ENCODE results near the gene HAT1.

HAT1 gene

DNA sequence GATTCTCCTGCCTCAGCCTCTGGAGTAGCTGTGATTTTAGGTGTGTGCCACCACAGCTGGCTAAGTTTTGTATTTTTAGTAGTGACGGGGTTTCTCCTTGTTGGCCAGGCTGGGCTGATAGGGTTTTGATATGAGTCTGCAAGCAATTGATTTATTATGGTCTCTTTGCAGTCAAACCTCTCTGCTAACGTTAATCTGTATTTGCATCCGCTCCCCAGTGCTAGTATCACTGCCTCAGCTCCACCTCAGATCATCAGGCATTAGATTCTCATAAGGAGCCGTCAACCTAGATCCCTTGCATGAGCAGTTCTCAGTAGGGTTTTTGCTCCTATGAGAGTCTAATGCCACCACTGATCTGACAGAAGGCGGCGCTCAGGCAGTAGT, 19.0 kb downstream of the HAT1 start:
- TF ChIP-seq, protein P1, sequence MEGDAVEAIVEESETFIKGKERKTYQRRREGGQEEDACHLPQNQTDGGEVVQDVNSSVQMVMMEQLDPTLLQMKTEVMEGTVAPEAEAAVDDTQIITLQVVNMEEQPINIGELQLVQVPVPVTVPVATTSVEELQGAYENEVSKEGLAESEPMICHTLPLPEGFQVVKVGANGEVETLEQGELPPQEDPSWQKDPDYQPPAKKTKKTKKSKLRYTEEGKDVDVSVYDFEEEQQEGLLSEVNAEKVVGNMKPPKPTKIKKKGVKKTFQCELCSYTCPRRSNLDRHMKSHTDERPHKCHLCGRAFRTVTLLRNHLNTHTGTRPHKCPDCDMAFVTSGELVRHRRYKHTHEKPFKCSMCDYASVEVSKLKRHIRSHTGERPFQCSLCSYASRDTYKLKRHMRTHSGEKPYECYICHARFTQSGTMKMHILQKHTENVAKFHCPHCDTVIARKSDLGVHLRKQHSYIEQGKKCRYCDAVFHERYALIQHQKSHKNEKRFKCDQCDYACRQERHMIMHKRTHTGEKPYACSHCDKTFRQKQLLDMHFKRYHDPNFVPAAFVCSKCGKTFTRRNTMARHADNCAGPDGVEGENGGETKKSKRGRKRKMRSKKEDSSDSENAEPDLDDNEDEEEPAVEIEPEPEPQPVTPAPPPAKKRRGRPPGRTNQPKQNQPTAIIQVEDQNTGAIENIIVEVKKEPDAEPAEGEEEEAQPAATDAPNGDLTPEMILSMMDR (IDR thresholded peaks at IDR 0.05; ENCODE audit: insufficient read depth, low read length, poor library complexity, severe bottlenecking), result no peak
- Histone ChIP-seq H3K36me3 (ENCODE audit: control insufficient read depth, insufficient read depth, low read length) (peaks cover 3% of the 10 kb centered on the region), H3K4me3 (replicated peaks; ENCODE audit: low read depth, low read length) (no peak overlapping the region)

GRCh38 chr2:171943869-171944268, 21.6 kb downstream of the HAT1 start:
- no peaks in the 10 kb centered on the region for H3K27me3 ChIP-seq (replicated peaks; ENCODE audit: control insufficient read depth, insufficient read depth, low read length)
- H3K4me3 ChIP-seq (replicated peaks; ENCODE audit: low read depth, low read length), result no peak overlapping the region
- H3K36me3 ChIP-seq (ENCODE audit: control insufficient read depth, insufficient read depth, low read length), result peaks cover 2% of the 10 kb centered on the region
- DNase-seq (ENCODE audit: extremely low read depth, insufficient read length), result no peak
- TF ChIP-seq, protein P1 (IDR thresholded peaks at IDR 0.05; ENCODE audit: insufficient read depth, low read length, poor library complexity, severe bottlenecking), result no peak

More for the DNA sequence above, 19.0 kb downstream of the HAT1 start:
- no peak for DNase-seq (ENCODE audit: extremely low read depth, insufficient read length)
- H3K27me3 ChIP-seq (replicated peaks; ENCODE audit: control insufficient read depth, insufficient read depth, low read length), result no peaks in the 10 kb centered on the region

- Histone ChIP-seq H3K4me3 (replicated peaks; ENCODE audit: low read depth, low read length) (no peak overlapping the region), H3K27me3 (replicated peaks; ENCODE audit: control insufficient read depth, insufficient read depth, low read length) (no peaks in the 10 kb centered on the region), H3K36me3 (ENCODE audit: control insufficient read depth, insufficient read depth, low read length) (peaks cover 2% of the 10 kb centered on the region; the same call in 1 of the 2 replicates)
- DNase-seq (ENCODE audit: extremely low read depth, insufficient read length), result no peak
- TF ChIP-seq, protein P1 (IDR thresholded peaks at IDR 0.05; ENCODE audit: insufficient read depth, low read length, poor library complexity, severe bottlenecking), result no peak
Measured at GRCh38 chr2:171952276-171952675, 30.0 kb downstream of the HAT1 start.

DNA sequence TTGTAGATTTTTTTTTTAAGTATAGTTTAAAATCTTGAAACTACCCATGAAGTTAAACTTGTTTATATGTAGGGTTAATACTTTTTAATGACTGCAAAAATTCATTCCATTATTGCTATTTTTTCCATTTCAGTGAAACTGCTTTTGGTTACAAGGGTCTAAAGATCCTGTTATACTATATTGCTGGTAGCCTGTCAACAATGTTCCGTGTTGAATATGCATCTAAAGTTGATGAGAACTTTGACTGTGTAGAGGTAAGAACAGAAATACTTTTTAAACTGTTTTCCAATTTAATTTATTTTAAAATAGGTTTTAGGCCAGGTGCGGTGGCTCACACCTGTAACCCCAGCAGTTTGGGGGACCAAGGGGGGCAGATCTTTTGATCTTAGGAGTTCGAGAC, 30.5 kb downstream of the HAT1 start:
- Histone ChIP-seq H3K27me3 (replicated peaks; ENCODE audit: control insufficient read depth, insufficient read depth, low read length) (no peaks in the 10 kb centered on the region), H3K4me3 (replicated peaks; ENCODE audit: low read depth, low read length) (no peak overlapping the region), H3K36me3 (ENCODE audit: control insufficient read depth, insufficient read depth, low read length) (peaks cover 2% of the 10 kb centered on the region; the same call in 1 of the 2 replicates)
- TF ChIP-seq, protein P1 (IDR thresholded peaks at IDR 0.05; ENCODE audit: insufficient read depth, low read length, poor library complexity, severe bottlenecking), result no peak
- no peak for DNase-seq (ENCODE audit: extremely low read depth, insufficient read length)

DNA sequence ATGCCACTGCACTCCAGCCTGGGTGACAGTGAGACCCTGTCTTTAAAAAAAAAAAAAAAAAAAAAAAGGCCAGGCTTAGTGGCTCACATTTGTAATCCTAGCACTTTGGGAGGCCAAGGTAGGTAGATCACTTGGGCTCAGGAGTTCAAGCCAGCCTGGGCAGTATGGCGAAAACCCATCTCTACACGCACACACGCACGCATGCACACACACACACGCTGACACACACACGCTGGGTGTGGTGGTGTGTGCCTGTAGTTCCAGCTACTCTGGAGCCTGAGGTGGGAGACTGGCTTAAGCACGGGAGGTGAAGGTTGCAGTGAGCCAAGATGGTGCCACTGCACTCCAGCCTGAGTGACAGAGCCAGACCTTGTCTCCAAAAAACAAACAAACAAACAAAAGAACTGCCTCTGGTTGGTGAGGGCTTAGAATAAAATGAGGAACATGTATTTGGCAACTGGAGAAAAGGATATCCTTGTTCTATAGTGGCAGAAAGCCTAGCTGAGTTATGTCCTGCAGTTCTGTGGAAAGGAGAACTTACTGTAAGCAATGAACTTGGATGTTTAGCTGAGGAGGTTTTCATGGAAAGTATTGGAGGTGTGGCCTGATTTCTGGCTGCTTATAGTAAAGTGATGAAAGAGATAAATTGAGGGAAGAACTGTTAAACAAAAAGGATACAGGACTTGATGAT, 34.0 kb downstream of the HAT1 start:
- H3K36me3 ChIP-seq (ENCODE audit: control insufficient read depth, insufficient read depth, low read length), result peaks cover 2% of the 10 kb centered on the region; the same call in 1 of the 2 replicates
- DNase-seq (ENCODE audit: extremely low read depth, insufficient read length), result no peak
- H3K27me3 ChIP-seq (replicated peaks; ENCODE audit: control insufficient read depth, insufficient read depth, low read length), result no peaks in the 10 kb centered on the region
- no peak overlapping the region for H3K4me3 ChIP-seq (replicated peaks; ENCODE audit: low read depth, low read length)
- TF ChIP-seq, protein P1 (IDR thresholded peaks at IDR 0.05; ENCODE audit: insufficient read depth, low read length, poor library complexity, severe bottlenecking), result no peak
